ENCODE results near the gene TRIM41.
"Not testable (repeated sequence)": the region's sequence is repeated elsewhere in the genome, so short reads cannot be mapped to it uniquely, and the experiment has no call there.

The TRIM41 gene

GRCh38 chr5:181193656-181194055 lies 29.4 kb upstream of the TRIM41 start:
- DNase-seq (ENCODE audit: low read depth) = no peak

- DNase-seq (ENCODE audit: low read depth) = no peak
Measured at GRCh38 chr5:181194489-181195248, 28.4 kb upstream of the TRIM41 start.

- DNase-seq (ENCODE audit: low read depth) = no peak
Measured at GRCh38 chr5:181195249-181195761, 27.8 kb upstream of the TRIM41 start.

DNA sequence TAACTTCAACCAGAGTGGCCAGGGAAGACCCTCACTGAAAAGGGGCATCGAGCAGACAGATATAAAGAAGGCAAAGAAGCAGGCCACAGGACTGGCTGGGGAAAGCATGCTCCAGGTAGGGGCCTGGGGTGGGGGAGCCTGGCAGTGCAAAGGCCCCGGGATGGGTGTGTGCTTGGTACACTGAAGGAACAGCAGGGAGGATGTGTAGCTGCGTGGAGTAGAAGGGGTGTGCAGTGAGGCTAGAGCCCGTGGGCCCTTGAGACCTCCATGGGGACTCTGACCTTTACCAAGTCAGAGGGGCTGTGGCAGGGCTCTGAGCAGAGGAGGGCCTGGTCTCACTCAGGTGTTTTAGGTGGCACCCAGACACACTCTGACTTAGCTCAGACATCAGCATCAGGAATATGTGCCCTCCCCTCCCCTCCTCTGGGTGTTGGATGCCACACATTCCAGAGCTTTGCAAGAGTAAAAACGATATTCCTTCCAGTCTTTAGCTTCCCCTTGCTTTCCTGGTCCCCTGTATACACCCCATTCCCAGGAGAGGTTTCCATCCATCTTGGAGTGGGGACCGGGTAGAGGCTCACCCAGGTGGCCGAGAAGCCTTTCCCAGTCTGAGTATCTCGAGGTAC lies 25.6 kb upstream of the TRIM41 start:
- no peak for DNase-seq (ENCODE audit: low read depth)

DNA sequence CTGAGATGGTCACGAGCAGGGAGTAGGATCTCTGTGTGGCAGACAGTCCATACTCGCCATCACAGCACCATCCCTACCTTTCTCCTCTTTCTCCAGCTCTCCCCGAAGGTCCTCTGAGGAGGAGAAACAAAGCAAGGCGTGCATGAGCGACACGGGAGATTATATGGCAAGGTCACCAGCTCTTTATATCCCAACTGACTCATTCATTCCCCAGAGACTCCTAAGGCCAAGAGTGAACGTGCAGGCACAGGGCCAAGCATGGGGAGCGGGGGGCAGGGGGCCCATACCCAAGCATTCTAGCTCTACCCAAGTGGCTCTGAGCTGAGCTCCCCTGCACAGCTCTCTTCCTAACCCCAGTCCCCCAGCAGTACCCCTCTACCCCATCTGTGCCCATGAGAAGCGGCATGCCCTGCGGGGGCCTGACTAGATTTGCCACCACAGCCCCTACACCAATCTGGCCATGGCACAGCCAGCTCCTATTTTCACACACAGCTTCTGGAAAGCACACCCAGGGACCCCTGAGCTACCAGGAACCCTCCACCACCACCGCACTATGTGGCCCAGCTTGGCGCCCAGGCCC lies 24.9 kb upstream of the TRIM41 start:
- DNase-seq (ENCODE audit: low read depth) = no peak

DNA sequence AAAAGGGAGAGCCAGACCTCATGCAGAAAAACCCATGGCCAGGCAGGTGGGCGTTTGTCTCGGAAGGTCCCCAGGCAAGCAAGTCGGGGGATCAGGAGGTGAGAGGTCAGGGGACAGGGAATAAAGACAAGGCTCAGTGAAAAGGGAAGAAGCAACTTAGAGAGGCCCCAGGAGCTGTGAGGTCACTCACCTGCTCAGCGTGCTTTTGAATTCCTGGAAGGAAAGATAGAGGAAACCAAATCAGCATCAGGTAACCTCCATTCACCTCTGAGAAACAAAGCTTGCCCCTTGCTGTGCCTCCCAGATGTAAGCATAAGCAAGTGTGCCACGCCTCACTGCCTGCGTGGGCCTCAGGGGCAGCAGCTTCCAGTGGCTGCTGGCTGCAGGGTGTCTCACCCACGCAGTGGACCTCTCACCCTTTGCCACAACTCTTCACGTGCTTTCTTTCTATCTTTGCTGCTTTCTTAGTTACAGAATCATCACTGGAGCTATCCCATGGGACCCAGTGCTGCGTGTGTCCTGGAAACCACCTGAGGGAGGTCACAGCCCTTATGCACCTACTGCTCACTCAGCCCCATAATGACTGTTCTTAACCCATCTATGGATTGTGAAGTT lies 24.1 kb upstream of the TRIM41 start:
- DNase-seq (ENCODE audit: low read depth) = no peak

DNA sequence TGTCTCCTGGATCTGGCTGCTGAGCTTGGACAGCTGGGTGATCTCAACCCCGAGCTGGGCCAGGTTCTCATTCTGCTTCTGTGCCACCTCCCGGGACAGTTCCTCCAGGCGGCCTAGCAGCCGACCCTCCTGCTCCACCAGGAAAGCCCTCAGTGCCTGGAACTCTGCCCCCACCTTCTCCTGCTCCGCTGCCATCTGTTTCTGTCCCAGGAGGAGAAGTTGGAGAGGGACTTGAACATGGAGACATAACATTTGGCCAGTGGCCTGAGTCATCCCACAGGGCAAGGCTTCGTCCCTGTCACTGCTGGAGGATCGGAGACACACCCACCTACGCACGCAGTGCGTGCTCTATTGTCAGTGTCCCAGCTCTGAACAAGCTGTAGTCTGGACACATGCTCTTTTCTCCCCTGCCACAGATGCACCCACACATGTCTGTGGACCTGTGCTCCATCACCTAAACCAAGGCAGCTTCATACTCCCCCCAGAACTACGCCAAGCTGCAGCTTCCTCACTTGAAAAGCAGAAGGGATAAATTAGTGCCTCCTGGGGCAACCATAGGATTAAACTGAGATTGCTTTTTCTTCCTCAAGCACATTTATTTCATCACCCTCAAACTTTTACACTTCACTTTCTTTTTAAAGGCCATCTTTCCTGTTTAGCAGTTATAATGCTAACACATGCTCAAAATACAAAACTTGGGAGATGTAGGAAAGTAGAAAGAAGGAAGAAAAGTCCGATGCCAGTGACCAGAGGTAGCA lies 23.0 kb upstream of the TRIM41 start:
- no peak for DNase-seq (ENCODE audit: low read depth)

DNA sequence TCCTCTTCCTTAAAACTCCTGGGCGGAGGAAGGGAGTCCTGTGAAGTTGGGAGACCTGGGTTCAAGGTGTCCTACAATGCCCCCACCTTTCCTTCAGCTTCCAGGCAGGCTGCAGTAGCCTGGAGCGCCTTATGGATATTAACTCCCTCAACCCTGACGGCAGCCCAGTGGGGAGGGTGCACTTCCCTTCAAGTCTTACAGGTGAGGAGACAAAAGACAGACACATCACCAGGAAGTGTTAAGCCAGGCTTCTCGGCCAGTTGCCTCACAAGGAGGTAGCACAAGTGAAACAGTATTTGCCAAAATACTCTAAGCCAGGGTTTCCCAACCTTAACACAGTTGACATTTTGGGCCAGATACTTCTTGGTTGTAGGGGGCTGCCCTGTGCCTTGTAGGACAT lies 22.3 kb upstream of the TRIM41 start:
- no peak for DNase-seq (ENCODE audit: low read depth)

DNA sequence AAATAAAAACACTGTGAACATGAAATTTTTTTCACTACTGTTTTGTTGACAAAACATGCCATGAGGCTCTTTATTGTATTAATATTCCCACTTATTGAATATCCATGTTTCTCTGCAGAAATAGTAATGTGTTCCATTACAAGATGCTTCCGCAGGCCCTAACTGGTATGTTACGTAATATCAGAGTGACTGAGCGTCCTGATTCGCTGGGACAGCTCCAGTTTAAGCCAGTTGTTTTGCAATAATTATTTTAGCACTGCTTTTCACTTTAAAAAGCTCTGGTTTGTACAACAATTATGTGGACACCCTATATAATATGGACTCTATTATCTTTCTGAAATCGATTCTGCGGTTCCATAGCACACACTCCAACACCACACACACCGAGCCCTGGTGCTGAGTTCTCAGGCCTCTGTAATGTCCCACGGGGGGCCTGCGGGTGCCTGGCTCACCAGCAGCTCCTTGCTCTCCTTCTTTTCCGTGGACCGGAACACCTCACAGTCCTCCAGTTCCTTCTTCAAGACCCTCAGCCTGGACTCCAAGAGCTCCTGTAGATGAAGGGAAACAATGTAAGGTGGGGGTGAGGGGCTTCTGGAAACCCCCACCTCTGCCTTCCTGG lies 19.9 kb upstream of the TRIM41 start:
- DNase-seq (ENCODE audit: low read depth) = no peak

DNA sequence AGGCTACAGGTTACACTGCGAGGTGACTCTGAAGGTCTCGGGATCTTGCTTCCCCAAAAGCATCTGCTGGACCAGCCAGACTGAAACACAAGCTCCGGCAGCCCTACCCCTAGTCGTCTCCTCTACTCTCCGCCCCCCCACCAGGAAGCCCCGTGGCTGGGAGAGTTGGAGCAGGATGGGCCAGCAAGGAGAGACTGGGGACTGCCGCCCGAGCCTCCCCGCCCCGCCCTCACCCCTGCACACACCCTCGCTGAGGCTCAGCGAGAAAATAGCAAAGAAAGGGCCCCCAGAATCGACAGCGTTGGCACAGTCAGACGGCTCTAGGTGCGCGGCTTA lies 19.3 kb upstream of the TRIM41 start:
- no peak for DNase-seq (ENCODE audit: low read depth)

GRCh38 chr5:181204113-181204825 lies 18.8 kb upstream of the TRIM41 start:
- no peak for DNase-seq (ENCODE audit: low read depth)

DNA sequence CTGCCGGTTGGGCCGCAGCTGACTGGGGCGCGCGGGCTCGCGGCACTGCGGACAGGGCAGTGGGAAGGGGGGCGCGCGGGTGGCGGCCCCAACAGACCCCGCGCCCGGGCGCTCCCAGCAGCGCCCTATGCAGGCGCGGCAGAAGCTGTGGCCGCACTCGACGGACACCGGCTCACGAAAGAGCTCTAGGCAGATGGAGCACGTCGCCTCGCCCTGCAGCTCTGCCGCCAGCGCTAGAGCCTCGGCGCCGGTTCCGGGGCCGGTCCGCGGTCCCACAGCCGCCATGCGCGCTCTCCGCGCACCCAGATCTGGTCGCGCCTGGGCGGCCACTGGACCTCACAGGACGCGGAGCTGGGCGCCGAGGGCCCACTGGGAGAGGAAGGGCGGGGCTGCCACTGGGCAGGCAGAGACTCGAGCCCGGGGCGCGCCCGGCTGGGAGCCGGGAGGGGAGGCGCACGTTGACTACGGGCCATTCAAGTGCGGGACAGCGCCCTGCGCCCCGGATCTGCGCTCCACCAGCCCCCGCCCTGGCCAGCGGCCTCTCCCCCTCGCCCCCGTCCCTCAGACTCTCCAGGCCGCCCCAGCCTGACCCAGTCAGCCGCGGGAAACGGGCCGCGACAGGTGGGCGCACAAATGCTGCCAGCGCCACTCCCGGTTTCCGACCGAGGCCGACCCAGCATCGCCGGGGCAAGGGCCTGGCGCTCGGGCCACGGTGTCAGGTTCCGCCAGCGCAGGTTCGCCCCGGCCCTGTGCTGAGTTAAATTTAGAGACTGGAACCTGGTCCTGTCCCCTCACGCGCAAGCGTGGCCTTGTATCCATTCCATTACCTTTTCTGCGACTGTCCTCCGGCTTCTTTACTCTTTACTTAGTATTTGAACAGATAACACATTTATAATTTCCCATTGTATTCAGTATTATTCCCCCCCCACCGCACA lies 18.0 kb upstream of the TRIM41 start, which contains the start of gene TRIM7:
Gene TRIM7, minus strand, starts transcription at position 371 of the 935 bp plus-strand sequence. Its CDS starts 86 bp downstream, at position 285.
- no peak for DNase-seq (ENCODE audit: low read depth)

- DNase-seq (ENCODE audit: low read depth) = no peak
Measured at GRCh38 chr5:181205761-181206649, 17.1 kb upstream of the TRIM41 start.

DNA sequence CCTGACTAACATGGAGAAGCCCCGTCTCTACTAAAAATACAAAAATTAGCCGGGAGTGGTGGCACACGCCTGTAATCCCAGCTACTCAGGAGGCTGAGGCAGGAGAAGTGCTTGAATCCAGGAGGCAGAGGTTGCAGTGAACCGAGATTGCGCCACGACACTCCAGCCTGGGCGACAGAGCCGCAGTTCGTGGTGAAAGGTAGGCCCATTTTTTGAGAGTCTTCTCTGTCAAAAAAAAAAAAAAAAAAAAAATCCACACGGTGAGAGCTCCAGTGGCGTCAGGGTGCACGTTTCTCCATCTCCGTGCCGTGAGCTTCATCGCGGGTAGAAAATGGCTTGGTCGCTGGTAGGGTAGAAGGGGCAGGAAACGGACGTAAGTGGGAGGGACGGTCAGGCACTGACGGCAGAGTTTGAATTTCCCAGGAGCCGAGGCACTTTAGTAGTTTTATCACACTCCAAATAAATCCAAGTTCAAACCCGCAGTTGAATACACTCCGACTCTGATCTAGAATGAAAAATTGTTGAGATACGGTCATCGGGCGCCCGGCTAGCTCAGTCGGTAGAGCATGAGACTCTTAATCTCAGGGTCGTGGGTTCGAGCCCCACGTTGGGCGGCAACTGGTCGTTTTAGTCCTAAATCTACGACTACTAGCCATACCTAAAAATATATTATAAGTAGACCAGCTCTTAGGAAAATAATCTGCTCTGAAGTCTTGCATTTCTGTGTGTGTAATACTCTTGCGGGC lies 15.7 kb upstream of the TRIM41 start:
- DNase-seq (ENCODE audit: low read depth) = no peak

GRCh38 chr5:181207960-181208253 lies 15.2 kb upstream of the TRIM41 start:
- no peak for DNase-seq (ENCODE audit: low read depth)

- DNase-seq (ENCODE audit: low read depth) = not testable (repeated sequence)
Measured at GRCh38 chr5:181209006-181209405, 14.1 kb upstream of the TRIM41 start.

- DNase-seq (ENCODE audit: low read depth) = not testable (repeated sequence)
Measured at GRCh38 chr5:181210148-181210547, 12.9 kb upstream of the TRIM41 start.

- DNase-seq (ENCODE audit: low read depth) = not testable (repeated sequence)
Measured at GRCh38 chr5:181210698-181211097, 12.4 kb upstream of the TRIM41 start.
